K562 (cell line): ENCODE measurements around the gene PRKCSH. TPM values are rescaled to one million over a fixed set of nuclear protein-coding genes. Genes with fewer than 3 reads are reported as not detected.

ENCODE experiments used
- BRD4 ChIP-seq: fragments of 200-600 bp; sonication (generic); IDR thresholded peaks from 2 replicates; pipeline ENCODE4 v1.6.1; 2017; ENCODE audit warnings: inconsistent platforms
- E2F3 ChIP-seq: fragments of 250-450 bp; sonication (Bioruptor Pico); IDR thresholded peaks from 2 replicates; pipeline ENCODE4 v1.4.0; 2020; ENCODE audit warnings: mild to moderate bottlenecking
- ETS1 ChIP-seq: conservative IDR thresholded peaks from 2 replicates; pipeline ENCODE4 v1.6.1; 2011; ENCODE audit warnings: low read depth, mild to moderate bottlenecking, low read length; ENCODE audit not compliant: control insufficient read depth
- FOS ChIP-seq: IDR thresholded peaks from 3 replicates; pipeline ENCODE4 v1.6.1; 2011; ENCODE audit not compliant: insufficient read length; ENCODE audit errors: extremely low read depth
- KAT7 ChIP-seq: sonication (generic); formaldehyde crosslinking; IDR thresholded peaks from 2 replicates; pipeline ENCODE4 v1.8.0; 2022; ENCODE audit warnings: missing genetic modification reagents, mild to moderate bottlenecking, borderline replicate concordance
- MXD1 ChIP-seq: fragments of 250-450 bp; sonication (Bioruptor Pico); IDR thresholded peaks from 2 replicates; pipeline ENCODE4 v1.8.0; 2021; ENCODE audit warnings: borderline replicate concordance, mild to moderate bottlenecking, moderate library complexity; ENCODE audit not compliant: poor library complexity, severe bottlenecking
- MYNN ChIP-seq, 2 experiments: sonication (generic); formaldehyde crosslinking in 1 of 2; IDR thresholded peaks; 2 replicates each; pipeline versions ENCODE4 v1.5.0 to v1.6.1; 2016 to 2020; ENCODE audit warnings: antibody characterized with exemption in 1 of 2, missing genetic modification reagents in 1 of 2
- NCOA1 ChIP-seq: fragments of 450-650 bp; IDR thresholded peaks from 2 replicates; pipeline ENCODE4 v1.6.1; 2016; ENCODE audit warnings: low read depth
- NFYB ChIP-seq: IDR thresholded peaks from 2 replicates; pipeline ENCODE4 v1.6.1; 2011; ENCODE audit warnings: mild to moderate bottlenecking, moderate library complexity; ENCODE audit not compliant: insufficient read length; ENCODE audit errors: extremely low read depth
- NR2C1 ChIP-seq, 2 experiments: fragments of 450-650 bp; IDR thresholded peaks; 2 replicates each; pipeline ENCODE4 v1.6.1; 2017; ENCODE audit warnings: mild to moderate bottlenecking in 2 of 2, antibody characterized with exemption in 1 of 2, inconsistent platforms in 1 of 2, missing compliant biosample characterization in 1 of 2, missing genetic modification characterization in 1 of 2
- NR2F6 ChIP-seq: fragments of 450-650 bp; formaldehyde crosslinking; IDR thresholded peaks from 2 replicates; pipeline ENCODE4 v1.4.0; 2020; ENCODE audit warnings: mild to moderate bottlenecking
- PBX2 ChIP-seq, 2 experiments: IDR thresholded peaks in 1 of 2; conservative IDR thresholded peaks in 1 of 2; 2 replicates each; pipeline ENCODE4 v1.6.1; 2016; ENCODE audit warnings: low read depth in 2 of 2, mild to moderate bottlenecking in 1 of 2, missing compliant biosample characterization in 1 of 2, missing genetic modification characterization in 1 of 2, moderate library complexity in 1 of 2
- RBFOX2 ChIP-seq: fragments of 200-400 bp; formaldehyde crosslinking; IDR thresholded peaks from 2 replicates; pipeline ENCODE4 v1.6.1; 2017; ENCODE audit warnings: low read depth, mild to moderate bottlenecking, low read length, moderate library complexity
- TAF15 ChIP-seq: fragments of 200-400 bp; formaldehyde crosslinking; IDR thresholded peaks from 2 replicates; pipeline ENCODE4 v1.6.1; 2017; ENCODE audit warnings: mild to moderate bottlenecking, low read depth, low read length, moderate library complexity
- THAP12 ChIP-seq: fragments of 250-450 bp; sonication (Bioruptor Pico); IDR thresholded peaks from 2 replicates; pipeline ENCODE4 v1.9.0; 2021; ENCODE audit warnings: mild to moderate bottlenecking, inconsistent platforms
- ZNF277 ChIP-seq: fragments of 250-450 bp; sonication (Bioruptor Pico); IDR thresholded peaks from 2 replicates; pipeline ENCODE4 v1.8.0; 2022; ENCODE audit warnings: inconsistent platforms, mild to moderate bottlenecking, moderate library complexity, borderline replicate concordance
- ZNF766 ChIP-seq: fragments of 200-800 bp; sonication (Bioruptor generic); conservative IDR thresholded peaks from 2 replicates; pipeline ENCODE4 v1.6.1; 2016; ENCODE audit warnings: missing genetic modification characterization, missing compliant biosample characterization
- polyA plus RNA-seq, 8 experiments: library from polyadenylated mRNA; depleted of rRNA in 4 of 8; stranded (reverse) in 5 of 8; unstranded in 3 of 8; fragments of >200 nt; fragmentation: Nextera tagmentation in 2 of 8; fragmentation: Illumina TruSeq in 1 of 8; extraction: Ambion mirVana in 2 of 8; extraction: Trizol in 1 of 8; gene quantifications; 2 replicates each; pipeline versions ENCODE4 v1.2.1 to v1.2.3, GENCODE V29; 2011 to 2014; ENCODE audit warnings: inconsistent platforms in 1 of 8, missing spikeins in 1 of 8
- total RNA-seq, 7 experiments: library from RNA; depleted of rRNA in 6 of 7; stranded (reverse); fragments of >200 nt in 6 of 7; fragmentation: Illumina TruSeq in 2 of 7; extraction: Trizol in 2 of 7; gene quantifications; 2 replicates each; pipeline versions ENCODE4 v1.2.1 to v1.2.3, GENCODE V29; 2011 to 2021; ENCODE audit warnings: low replicate concordance in 1 of 7

PRKCSH gene
- total and polyA plus RNA-seq, 9 of the 15 experiments (the other 6 are each of a cell fraction or from before 2014, with no cell fraction given), result 2.3 to 297 (median 48.1) TPM

- TF ChIP-seq PBX2 (CRISPR knock-in tag; IDR thresholded peaks at IDR 0.05; ENCODE audit: low read depth) (no peak), PBX2 (tag; conservative IDR thresholded peaks at IDR 0.05; ENCODE audit: low read depth) (no peak), ZNF766 (CRISPR knock-in tag) (0 out of 2 replicates have a peak, but pooled peaks have one; percentile 19), ETS1 (peak; percentile 23; the same call in 1 of the 2 replicates), FOS (peak; percentile 57), RBFOX2 (peak; percentile 46), ZNF277 (CRISPR knock-in tag) (no peak), NR2F6 (CRISPR knock-in tag) (no peak), THAP12 (CRISPR knock-in tag) (no peak), BRD4 (no peak), NCOA1 (peak; percentile 21; the same call in 1 of the 2 replicates), MYNN (IDR thresholded peaks at IDR 0.05) (no peak), MYNN (CRISPR knock-in tag; IDR thresholded peaks at IDR 0.05) (no peak), MXD1 (no peak), NFYB (peak; percentile 86), E2F3 (CRISPR knock-in tag) (peak; percentile 27; the same call in 1 of the 2 replicates), NR2C1 (IDR thresholded peaks at IDR 0.05) (no peak), NR2C1 (tag; IDR thresholded peaks at IDR 0.05) (no peak), KAT7 (CRISPR knock-in tag) (no peak), TAF15 (no peak)
Observed at GRCh38 chr19:11481534-11482383, 46.3 kb downstream of the PRKCSH start (continued).
